Activated effector memory CD4-positive, alpha-beta T cell treated with anti-CD3 and anti-CD28 coated beads, Interleukin-2, amount 50 U/mL, for 16 hours (primary cell): Measurements from ENCODE around the gene TAF4.

Source experiments
- DNase-seq: peaks from one replicate; pipeline ENCODE4 v3.0.0-alpha.2; 2020

The TAF4 gene

GRCh38 chr20:61940976-61941720 lies 124.5 kb downstream of the TAF4 start:
- DNase-seq, result peak; percentile 48

GRCh38 chr20:61940491-61940890 lies 125.2 kb downstream of the TAF4 start:
- DNase-seq, result peak; percentile 51

GRCh38 chr20:61939691-61940360 lies 125.9 kb downstream of the TAF4 start:
- DNase-seq, result peak; percentile 33

GRCh38 chr20:61938839-61939690 lies 126.6 kb downstream of the TAF4 start:
- peak; percentile 52 for DNase-seq

- DNase-seq, result peak; percentile 54
These were observed 127.5 kb downstream of the TAF4 start for GRCh38 chr20:61937963-61938838.

- DNase-seq, result peak; percentile 51
These were observed 128.3 kb downstream of the TAF4 start for GRCh38 chr20:61937146-61937962.

- peak; percentile 44 for DNase-seq
These were observed 129.0 kb downstream of the TAF4 start for GRCh38 chr20:61936701-61937131.

GRCh38 chr20:61935926-61936700 lies 129.6 kb downstream of the TAF4 start:
- DNase-seq, result peak; percentile 47

- DNase-seq, result peak; percentile 51
These were observed 130.8 kb downstream of the TAF4 start for GRCh38 chr20:61934716-61935530.

- DNase-seq, result peak; percentile 56
These were observed 131.5 kb downstream of the TAF4 start for GRCh38 chr20:61933951-61934715.

GRCh38 chr20:61933481-61933950 lies 132.2 kb downstream of the TAF4 start:
- peak; percentile 50 for DNase-seq

- DNase-seq, result peak; percentile 57
These were observed 132.8 kb downstream of the TAF4 start for GRCh38 chr20:61932711-61933480.

- DNase-seq, result peak; percentile 43
These were observed 133.5 kb downstream of the TAF4 start for GRCh38 chr20:61932199-61932592.

GRCh38 chr20:61931476-61932198 lies 134.0 kb downstream of the TAF4 start:
- DNase-seq, result peak; percentile 33

GRCh38 chr20:61930776-61931475 lies 134.8 kb downstream of the TAF4 start:
- peak; percentile 55 for DNase-seq

GRCh38 chr20:61929971-61930666 lies 135.6 kb downstream of the TAF4 start:
- DNase-seq, result peak; percentile 53
